Measurements from ENCODE around the gene PLEKHH2.
A peak's percentile ranks its signal among the peaks of the same experiment; 100 is the strongest.

Gene PLEKHH2

DNA sequence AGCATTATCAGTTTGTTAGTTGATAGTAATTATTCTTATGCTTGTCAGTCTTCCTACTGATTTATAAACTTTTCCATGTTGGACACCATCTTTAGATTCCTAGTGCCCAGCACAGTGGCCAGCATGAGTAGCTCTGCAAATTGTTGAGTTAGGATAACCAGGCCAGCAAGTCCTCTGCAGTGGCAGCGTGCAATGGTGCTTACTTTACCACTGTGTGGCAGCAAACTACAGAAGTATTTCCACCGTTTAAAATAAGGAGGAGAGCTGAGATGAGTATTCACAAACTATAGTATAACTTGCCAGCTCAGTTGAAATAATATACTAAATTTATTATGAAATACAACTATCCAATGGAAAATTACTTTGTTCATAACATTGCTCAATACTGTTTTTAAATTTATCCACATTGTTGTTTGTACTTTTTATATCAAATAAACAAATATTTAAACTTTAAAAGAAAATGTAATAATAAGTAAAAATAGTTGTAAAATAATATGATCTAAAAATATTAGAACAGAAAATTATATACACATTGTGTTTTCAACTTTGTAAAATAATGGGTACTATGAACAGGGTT, 31.9 kb upstream of the PLEKHH2 start:
- TF ChIP-seq POLR2AphosphoS5 (IDR thresholded peaks at IDR 0.05; ENCODE audit: low read depth), result no peak
- TF ChIP-seq SPI1 (IDR thresholded peaks at IDR 0.05; ENCODE audit: borderline replicate concordance, low read depth), result no peak
- TF ChIP-seq, protein P1, sequence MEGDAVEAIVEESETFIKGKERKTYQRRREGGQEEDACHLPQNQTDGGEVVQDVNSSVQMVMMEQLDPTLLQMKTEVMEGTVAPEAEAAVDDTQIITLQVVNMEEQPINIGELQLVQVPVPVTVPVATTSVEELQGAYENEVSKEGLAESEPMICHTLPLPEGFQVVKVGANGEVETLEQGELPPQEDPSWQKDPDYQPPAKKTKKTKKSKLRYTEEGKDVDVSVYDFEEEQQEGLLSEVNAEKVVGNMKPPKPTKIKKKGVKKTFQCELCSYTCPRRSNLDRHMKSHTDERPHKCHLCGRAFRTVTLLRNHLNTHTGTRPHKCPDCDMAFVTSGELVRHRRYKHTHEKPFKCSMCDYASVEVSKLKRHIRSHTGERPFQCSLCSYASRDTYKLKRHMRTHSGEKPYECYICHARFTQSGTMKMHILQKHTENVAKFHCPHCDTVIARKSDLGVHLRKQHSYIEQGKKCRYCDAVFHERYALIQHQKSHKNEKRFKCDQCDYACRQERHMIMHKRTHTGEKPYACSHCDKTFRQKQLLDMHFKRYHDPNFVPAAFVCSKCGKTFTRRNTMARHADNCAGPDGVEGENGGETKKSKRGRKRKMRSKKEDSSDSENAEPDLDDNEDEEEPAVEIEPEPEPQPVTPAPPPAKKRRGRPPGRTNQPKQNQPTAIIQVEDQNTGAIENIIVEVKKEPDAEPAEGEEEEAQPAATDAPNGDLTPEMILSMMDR (IDR thresholded peaks at IDR 0.05; ENCODE audit: insufficient read depth, low read length), result peak; percentile 44
- TF ChIP-seq, protein P2, sequence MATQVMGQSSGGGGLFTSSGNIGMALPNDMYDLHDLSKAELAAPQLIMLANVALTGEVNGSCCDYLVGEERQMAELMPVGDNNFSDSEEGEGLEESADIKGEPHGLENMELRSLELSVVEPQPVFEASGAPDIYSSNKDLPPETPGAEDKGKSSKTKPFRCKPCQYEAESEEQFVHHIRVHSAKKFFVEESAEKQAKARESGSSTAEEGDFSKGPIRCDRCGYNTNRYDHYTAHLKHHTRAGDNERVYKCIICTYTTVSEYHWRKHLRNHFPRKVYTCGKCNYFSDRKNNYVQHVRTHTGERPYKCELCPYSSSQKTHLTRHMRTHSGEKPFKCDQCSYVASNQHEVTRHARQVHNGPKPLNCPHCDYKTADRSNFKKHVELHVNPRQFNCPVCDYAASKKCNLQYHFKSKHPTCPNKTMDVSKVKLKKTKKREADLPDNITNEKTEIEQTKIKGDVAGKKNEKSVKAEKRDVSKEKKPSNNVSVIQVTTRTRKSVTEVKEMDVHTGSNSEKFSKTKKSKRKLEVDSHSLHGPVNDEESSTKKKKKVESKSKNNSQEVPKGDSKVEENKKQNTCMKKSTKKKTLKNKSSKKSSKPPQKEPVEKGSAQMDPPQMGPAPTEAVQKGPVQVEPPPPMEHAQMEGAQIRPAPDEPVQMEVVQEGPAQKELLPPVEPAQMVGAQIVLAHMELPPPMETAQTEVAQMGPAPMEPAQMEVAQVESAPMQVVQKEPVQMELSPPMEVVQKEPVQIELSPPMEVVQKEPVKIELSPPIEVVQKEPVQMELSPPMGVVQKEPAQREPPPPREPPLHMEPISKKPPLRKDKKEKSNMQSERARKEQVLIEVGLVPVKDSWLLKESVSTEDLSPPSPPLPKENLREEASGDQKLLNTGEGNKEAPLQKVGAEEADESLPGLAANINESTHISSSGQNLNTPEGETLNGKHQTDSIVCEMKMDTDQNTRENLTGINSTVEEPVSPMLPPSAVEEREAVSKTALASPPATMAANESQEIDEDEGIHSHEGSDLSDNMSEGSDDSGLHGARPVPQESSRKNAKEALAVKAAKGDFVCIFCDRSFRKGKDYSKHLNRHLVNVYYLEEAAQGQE (IDR thresholded peaks at IDR 0.05; ENCODE audit: insufficient replicate concordance, low read depth), result no peak
- TF ChIP-seq GABPA (IDR thresholded peaks at IDR 0.05; ENCODE audit: low read depth), result no peak
- no peaks in the 10 kb centered on the region for H3K27me3 ChIP-seq (ENCODE audit: insufficient read depth, poor library complexity, severe bottlenecking)
- no peak overlapping the region for H3K27ac ChIP-seq (replicated peaks)
- peak in 1 of 2 experiments; percentile 55 for DNase-seq (ENCODE audit: low read depth in 1 of 2, low spot score in 1 of 2)
- H3K4me3 ChIP-seq (replicated peaks; ENCODE audit: insufficient read depth, low read length), result no peak overlapping the region

DNA sequence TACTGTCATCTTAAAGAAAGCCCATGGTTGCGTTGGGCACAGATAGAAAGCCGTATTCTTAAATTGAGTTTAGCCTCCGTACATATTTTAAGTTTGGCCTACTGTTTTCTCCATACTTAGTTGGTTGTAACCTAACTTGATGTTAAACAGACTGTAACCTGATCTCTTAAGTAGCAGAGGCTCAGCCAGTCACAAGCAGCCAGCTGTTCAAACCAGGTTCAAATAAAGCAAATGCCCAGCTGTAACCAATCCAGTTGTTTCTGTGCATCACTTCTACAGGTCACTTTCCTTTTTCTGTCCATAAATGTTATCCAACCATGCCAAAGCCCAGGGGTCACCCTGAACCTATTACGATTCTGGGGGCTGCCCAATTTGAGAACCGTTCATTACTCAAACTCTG, 31.2 kb upstream of the PLEKHH2 start:
- no peaks in the 10 kb centered on the region for H3K27me3 ChIP-seq (ENCODE audit: insufficient read depth, poor library complexity, severe bottlenecking)
- TF ChIP-seq, protein P2 (IDR thresholded peaks at IDR 0.05; ENCODE audit: insufficient replicate concordance, low read depth), result no peak
- TF ChIP-seq, protein P1 (IDR thresholded peaks at IDR 0.05; ENCODE audit: insufficient read depth, low read length), result no peak
- TF ChIP-seq GABPA (IDR thresholded peaks at IDR 0.05; ENCODE audit: low read depth), result no peak
- TF ChIP-seq SPI1 (IDR thresholded peaks at IDR 0.05; ENCODE audit: borderline replicate concordance, low read depth), result no peak
- TF ChIP-seq POLR2AphosphoS5 (IDR thresholded peaks at IDR 0.05; ENCODE audit: low read depth), result no peak
- no peak overlapping the region for H3K27ac ChIP-seq (replicated peaks)
- no peak overlapping the region for H3K4me3 ChIP-seq (replicated peaks; ENCODE audit: insufficient read depth, low read length)
- DNase-seq (ENCODE audit: low read depth in 1 of 2, low spot score in 1 of 2), result no peak

DNA sequence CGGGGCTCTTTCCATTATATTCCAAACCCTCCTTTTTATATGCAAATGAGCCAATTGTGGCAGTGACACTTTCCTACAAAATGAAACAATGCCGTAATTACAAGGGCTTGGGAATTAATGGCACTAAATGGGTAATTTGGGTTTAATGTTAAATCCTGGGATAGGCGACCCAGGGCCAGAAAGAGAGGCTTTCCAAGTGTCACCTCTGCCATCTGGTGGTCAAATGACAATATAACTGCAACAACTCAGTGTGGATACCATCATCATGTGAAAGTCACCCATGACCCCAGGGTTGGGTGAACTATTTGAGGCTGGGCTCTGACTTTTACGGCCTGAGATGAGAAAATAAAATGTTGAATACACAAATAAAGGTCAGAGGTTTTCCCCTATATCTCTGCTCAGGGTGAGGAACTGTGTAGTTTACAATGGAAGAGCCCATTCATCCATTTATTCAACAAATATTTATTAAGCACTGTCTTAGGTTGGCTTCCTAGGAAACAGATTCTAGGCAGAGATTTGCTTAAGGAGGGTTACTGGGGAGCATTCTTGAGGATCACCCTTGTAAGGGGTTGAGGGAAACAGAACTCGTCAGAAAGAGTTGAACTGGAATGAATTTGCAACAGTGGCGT, 27.7 kb upstream of the PLEKHH2 start:
- H3K27me3 ChIP-seq (ENCODE audit: insufficient read depth, poor library complexity, severe bottlenecking), result no peaks in the 10 kb centered on the region
- no peak overlapping the region for H3K27ac ChIP-seq (replicated peaks)
- no peak overlapping the region for H3K4me3 ChIP-seq (replicated peaks; ENCODE audit: insufficient read depth, low read length)
- TF ChIP-seq, protein P1 (IDR thresholded peaks at IDR 0.05; ENCODE audit: insufficient read depth, low read length), result peak; percentile 57
- TF ChIP-seq, protein P2 (IDR thresholded peaks at IDR 0.05; ENCODE audit: insufficient replicate concordance, low read depth), result no peak
- peak in 1 of 2 experiments; percentile 45 for DNase-seq (ENCODE audit: low read depth in 1 of 2, low spot score in 1 of 2)

All from HL-60 (cell line).